Fibroblast of skin of right biceps (primary cell): ENCODE measurements around the gene ABLIM3.

ENCODE experiments used
- DNase-seq: peaks from one replicate; pipeline ENCODE4 v3.0.0-alpha.2; 2013

Gene ABLIM3

GRCh38 chr5:149221326-149221725 is 80.0 kb downstream of the ABLIM3 start:
- DNase-seq = no peak

- DNase-seq = no peak
These were observed 80.5 kb downstream of the ABLIM3 start for GRCh38 chr5:149221731-149222342.

DNA sequence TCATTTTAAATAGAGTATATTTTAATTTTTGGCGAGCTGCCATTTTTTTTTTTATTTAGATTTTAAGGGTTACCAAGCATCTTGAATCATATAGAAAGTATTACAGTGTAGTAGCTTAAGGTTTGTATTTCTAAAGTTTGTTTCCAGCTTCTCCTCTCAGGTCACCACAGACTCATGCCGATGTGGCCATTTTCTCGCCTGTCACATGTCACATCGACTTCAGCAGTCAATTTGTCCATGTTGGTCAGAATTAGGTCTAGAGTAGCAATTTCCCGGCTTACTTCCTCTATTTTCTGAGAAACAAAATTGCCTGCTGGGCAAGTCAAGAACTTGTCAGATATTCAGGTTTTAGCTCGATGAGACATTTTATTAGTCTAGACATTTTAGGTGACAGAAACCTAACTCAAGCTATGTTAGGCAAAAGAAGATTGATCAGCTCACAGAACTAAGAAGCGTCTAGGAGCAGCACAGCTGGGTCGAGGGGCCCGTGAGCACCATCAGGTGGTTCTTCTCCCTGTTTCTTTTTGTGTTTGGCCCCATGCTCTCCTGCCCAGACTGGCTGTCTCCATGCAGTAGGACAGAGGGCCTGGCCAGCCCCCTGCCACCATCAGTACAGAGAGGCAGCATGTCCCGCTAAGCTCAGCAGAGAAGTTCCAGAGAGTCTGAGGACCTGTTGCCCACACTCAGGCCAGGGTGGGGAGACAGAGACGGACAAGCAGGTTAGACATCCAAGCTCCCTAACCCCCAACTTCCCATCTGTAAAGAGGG is 82.0 kb downstream of the ABLIM3 start:
- no peak for DNase-seq

- no peak for DNase-seq
These were observed 83.0 kb downstream of the ABLIM3 start for GRCh38 chr5:149224282-149224681.

DNA sequence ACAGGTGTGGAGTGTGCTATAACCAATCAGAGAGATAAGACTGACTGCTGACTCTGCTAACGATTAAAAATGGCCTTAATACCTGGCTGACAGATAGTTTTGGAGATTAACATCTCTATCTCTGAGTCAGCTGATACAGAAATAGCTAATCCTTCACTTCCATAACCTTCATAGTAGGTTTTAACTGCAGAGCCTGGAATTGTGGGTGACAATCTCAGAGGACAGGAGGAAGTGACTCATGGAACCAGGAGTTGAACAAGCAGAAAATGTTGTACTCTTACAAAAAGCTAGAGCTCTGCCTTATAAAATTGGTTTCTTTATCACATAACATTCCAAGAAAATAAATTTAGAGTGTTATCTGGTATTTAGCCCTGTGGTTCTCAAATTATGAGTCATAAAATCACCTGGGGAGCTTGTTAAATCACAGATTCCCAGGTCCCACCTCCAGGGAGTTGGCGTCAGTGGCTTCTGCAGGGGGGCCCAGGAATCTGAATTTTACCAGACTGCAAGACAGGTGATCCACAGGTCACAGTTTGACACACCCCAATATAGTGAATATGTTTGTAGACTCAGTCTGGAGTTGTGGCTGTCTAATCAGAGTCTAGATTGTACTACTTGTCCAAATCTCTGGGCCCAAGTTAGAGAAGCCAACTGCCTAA is 86.0 kb downstream of the ABLIM3 start:
- peak; percentile 85 for DNase-seq

DNA sequence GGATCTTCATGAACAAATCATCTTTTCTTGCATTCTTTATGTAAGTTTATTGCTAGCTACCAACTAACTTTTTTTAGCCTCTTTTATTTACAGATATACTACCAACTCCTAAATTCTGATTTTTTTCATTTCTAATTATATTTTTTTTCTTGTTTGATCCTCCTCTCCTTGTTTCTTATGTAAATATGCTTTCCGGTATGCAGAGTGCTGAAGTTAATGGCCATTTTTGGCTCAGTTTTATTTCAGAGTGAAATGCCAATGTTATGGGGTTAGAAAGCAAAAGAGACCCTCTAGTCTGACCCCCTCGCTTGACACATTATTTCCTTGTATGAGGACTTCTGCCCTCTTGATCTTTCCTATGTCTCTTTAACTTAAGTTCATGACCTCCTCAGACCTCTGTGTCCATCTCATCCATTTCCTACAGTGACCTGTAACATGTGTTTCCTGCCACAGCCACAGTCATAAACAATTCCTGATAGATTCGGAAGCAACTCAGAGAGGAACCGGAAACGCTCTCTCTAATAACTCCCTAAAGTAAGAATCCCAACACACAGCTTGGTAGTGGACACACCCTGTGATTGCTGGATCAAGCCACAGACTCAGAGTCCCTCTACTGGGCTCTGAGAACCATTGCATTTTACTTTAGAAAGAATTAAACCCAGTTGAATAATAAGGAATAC is 87.5 kb downstream of the ABLIM3 start:
- DNase-seq = peak; percentile 88

- no peak for DNase-seq
These were observed 88.1 kb downstream of the ABLIM3 start for GRCh38 chr5:149229298-149229937.

DNA sequence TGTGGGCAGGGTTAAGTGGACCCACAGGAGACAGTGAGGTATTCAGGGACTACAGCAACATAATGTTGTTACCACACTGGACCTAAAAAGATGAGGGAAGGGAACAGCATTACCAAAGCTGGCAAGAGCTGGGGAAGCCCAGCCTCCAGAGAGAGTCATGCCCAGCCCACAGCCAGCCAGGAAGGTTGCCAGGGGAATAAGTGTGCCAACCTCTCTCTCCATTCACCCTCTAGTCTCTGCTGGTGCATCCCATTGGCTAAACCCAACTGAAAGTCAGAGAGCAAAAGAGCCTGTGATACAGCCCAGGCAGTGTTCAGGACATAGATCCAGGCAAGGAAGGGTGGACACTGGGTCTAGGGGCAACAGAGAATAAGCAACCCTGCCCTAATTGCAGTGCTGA is 94.5 kb downstream of the ABLIM3 start:
- DNase-seq = no peak

- no peak for DNase-seq
These were observed 96.4 kb downstream of the ABLIM3 start for GRCh38 chr5:149237662-149238061.

DNA sequence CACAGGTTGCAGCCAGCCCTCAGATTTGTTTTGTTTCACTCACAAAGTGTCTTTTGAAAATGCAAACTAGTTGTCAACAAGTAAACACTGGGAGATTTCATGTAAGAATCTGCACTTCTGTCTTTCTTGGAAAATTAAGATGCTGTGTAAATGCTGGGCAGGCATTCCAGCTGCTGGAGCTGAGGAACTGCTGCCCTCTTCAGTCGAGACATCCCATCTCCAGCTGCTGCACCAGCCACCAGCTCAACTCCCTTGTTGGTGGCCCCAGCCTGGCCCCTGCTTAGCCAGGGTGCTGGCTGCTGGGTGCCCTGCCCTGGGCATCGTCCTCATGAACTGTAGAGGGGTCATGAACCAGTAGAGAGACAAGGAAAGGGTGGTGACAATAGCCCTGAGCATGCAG is 97.2 kb downstream of the ABLIM3 start:
- DNase-seq = no peak

DNA sequence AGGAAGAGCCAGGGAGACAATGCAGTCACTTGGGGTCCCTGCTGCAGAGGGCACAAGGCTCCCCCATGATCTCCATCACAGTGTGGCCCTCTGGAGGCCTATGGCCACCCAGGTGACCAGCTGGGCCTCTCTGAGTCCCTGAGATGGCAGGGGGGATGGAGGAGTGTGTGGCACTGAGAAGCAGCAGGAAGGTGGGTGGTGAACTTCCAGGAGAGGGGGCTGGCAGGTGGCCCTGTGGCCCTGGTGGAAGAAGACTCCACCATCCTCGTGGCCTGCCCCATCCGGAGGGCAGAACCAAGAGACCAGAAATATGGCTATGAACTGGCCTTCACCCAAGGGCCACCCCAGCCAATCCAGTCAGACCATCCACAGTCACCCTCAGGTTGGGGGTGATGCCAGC is 98.6 kb downstream of the ABLIM3 start:
- DNase-seq = no peak

DNA sequence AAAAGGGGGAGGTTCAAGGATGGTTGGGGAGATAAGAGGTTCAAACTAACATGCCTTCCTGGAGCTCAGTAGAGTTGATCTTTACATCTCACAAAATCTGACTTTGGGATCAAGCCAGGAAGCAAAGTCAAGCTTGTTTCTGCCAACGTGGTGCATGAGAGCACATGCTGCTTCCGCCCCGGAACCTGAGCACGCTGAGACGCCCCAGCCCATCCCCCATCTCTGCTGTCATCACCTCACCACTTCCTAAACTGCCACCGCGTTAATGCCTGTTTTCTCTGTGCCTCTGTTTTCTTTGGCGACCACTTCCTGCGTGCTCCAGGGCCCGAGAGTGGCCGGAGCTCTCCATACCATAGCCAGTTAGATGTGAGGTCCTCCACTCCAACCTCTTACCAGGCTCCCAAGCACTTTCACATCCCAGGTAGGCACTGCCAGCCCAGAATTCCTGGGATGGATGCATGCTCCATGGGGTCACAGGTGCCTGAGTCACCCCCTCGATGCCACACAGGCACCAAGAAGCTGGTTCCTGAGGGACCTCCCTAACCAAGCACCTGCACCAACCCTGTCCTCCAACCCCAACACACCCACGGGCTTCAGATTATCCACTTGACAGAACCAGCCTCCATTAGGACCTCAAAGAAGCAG is 99.2 kb downstream of the ABLIM3 start:
- DNase-seq = no peak

GRCh38 chr5:149242339-149242738 is 101.0 kb downstream of the ABLIM3 start:
- no peak for DNase-seq

DNA sequence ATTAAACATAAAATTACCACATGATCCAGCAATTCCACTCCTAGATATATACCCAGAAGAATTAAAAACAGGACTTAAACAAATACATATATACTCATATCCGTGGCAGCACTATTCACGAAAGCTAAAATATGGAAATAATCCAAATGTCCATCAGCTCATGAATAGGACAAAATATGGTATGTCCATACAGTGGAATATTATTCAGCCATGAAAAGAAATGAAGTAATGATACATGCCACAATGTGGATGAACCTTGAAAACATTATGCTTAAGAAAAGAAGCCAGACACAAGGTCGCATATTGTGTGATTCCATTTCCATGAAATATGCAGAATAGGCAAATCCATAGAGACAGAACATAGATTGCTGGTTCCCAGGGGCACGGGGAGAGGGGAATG is 105.6 kb downstream of the ABLIM3 start:
- no peak for DNase-seq

- no peak for DNase-seq
These were observed 106.4 kb downstream of the ABLIM3 start for GRCh38 chr5:149247726-149248125.

GRCh38 chr5:149251546-149251945 is 110.3 kb downstream of the ABLIM3 start:
- DNase-seq = no peak

DNA sequence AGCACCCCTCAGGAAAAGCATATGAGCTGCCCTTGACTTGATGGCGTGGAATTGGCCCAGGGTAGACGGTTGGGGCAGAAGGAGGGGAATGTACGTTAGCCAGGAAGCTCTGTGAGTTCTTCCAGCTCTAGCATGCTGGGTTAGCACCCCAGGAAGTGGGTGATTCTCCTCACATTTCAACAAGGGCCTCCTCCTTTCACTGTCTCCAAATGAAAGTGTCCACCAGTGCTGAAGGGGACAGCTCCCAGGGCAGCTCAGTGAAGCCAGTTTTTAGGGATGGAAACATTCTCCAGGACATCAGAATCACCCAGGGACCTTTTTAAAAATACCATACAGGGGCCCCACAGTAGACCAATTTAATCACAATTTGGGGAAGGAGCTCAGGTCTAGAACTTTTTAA is 113.2 kb downstream of the ABLIM3 start:
- peak; percentile 50 for DNase-seq

DNA sequence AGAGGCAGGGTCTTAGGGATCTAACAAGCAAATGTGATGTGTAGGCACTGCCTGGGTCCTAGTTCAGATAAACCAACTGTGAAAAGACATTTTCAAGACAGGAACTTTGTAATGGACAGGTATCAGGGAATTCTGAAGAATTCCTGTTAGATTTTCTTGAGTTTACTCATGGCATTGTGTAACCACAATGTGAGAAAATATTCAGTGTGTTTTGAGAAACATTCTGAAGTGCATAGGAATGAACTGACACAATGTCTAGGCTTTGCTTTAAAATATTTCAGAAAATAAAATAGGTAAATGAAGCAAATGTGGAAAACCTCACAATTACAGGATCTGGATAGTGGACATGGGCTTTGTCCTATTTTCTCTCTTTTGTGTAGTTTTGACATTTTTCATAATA is 115.2 kb downstream of the ABLIM3 start:
- DNase-seq = peak; percentile 56

DNA sequence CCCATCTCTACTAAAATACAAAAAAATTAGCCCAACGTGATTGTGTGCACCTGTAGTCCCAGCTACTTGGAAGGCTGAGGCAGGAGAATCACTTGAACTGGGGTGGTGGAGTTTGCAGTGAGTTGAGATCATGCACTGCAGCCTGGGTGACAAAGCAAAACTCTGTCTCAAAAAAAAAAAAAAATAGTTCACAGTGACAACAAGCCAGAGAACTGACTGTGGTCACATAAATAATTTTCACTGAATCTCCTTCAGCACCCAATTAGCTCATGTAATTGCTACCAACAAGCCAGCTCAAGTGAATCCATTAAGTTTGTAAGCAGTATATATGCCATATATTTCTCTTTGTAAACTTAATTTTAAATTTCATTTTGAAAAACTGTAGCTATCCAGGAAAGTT is 115.8 kb downstream of the ABLIM3 start:
- peak; percentile 18 for DNase-seq

- DNase-seq = peak; percentile 86
These were observed 116.8 kb downstream of the ABLIM3 start for GRCh38 chr5:149257889-149258705.

DNA sequence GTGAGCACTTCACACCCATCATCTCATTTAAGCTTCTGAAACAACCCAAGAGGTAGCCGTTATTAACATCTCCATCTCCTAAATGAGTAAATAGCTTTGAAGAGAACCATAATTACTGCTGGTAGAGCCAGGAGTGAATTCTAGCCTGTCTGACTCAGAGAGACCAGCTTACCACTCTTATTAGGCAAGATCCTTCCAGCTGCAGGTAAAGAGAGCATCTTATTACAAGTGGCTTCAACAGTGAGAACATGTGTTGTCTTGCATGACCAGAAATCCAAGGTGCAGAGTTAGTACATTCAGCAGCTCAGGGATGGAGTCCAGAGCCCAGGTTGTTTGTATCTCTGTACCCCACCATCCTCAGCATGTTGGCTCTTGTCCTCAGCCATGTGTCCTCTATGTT is 119.5 kb downstream of the ABLIM3 start:
- DNase-seq = no peak

- DNase-seq = no peak
These were observed 120.0 kb downstream of the ABLIM3 start for GRCh38 chr5:149261246-149261645.
